HEK293T (cell line): ENCODE results near the gene TPRX2.
"Not testable (repeated sequence)": the region's sequence is repeated elsewhere in the genome, so short reads cannot be mapped to it uniquely, and the experiment has no call there.

Experiments
- BHLHE40 ChIP-seq: fragments of 450-650 bp; IDR thresholded peaks from 2 replicates; pipeline ENCODE4 v1.6.1; 2016; ENCODE audit warnings: mild to moderate bottlenecking, moderate library complexity, borderline replicate concordance
- CTBP1 ChIP-seq: fragments of 450-650 bp; IDR thresholded peaks from 2 replicates; pipeline ENCODE4 v1.6.1; 2016; ENCODE audit warnings: borderline replicate concordance
- FOXM1 ChIP-seq: fragments of 450-650 bp; IDR thresholded peaks from 2 replicates; pipeline ENCODE4 v1.6.1; 2017; ENCODE audit warnings: mild to moderate bottlenecking, borderline replicate concordance
- NFRKB ChIP-seq: fragments of 450-650 bp; IDR thresholded peaks from 2 replicates; pipeline ENCODE4 v1.6.1; 2016; ENCODE audit warnings: mild to moderate bottlenecking, moderate library complexity
- SP1 ChIP-seq: fragments of 450-650 bp; IDR thresholded peaks from 2 replicates; pipeline ENCODE4 v1.6.1; 2017

GRCh38 chr19:47910191-47910590, 51.2 kb downstream of the TPRX2 start:
- TF ChIP-seq SP1, BHLHE40, NFRKB, CTBP1, FOXM1: not testable (repeated sequence)
